Tibial nerve (tissue), 4 donors: Measurements from ENCODE around the gene PPEF1. TPM values are rescaled to one million over a fixed set of nuclear protein-coding genes. Genes with fewer than 3 reads are reported as not detected.

ENCODE experiments used
- DNase-seq, 2 donors: peaks; one replicate each; pipeline ENCODE4 v3.0.0-alpha.2; 2019; ENCODE audit warnings: low spot score in 2 of 2
- H3K27ac ChIP-seq, 4 donors: fragments of 200-600 bp; sonication (generic) in 3 of 4; one replicate each; pipeline ENCODE4 v1.5.1; 2017 to 2019; ENCODE audit warnings: mild to moderate bottlenecking in 1 of 4
- H3K27me3 ChIP-seq, 2 donors: fragments of 200-600 bp; sonication (generic) in 1 of 2; one replicate each; pipeline versions ENCODE4 v1.5.1 to v1.6.0; 2017 to 2019
- H3K36me3 ChIP-seq, 3 donors: fragments of 200-600 bp; sonication (generic); one replicate each; pipeline ENCODE4 v1.5.1; 2018 to 2019
- H3K4me1 ChIP-seq, 4 donors: fragments of 200-600 bp; sonication (generic) in 3 of 4; one replicate each; pipeline ENCODE4 v1.5.1; 2017 to 2019
- H3K4me3 ChIP-seq, 4 donors: fragments of 200-600 bp; sonication (generic) in 3 of 4; one replicate each; pipeline ENCODE4 v1.5.1; 2017 to 2019; ENCODE audit warnings: mild to moderate bottlenecking in 1 of 4, moderate library complexity in 1 of 4
- H3K9me3 ChIP-seq, 4 donors: fragments of 200-600 bp; sonication (generic) in 3 of 4; one replicate each; pipeline ENCODE4 v1.5.1; 2017 to 2019
- EP300 ChIP-seq, 2 donors: sonication (generic); formaldehyde crosslinking; IDR thresholded peaks; one replicate each; pipeline ENCODE4 v1.6.1; 2017; ENCODE audit warnings: antibody characterized with exemption in 2 of 2, mild to moderate bottlenecking in 1 of 2
- POLR2A ChIP-seq, 2 donors: fragments of 450-650 bp; IDR thresholded peaks; one replicate each; pipeline ENCODE4 v1.6.1; 2017; ENCODE audit warnings: antibody characterized with exemption in 2 of 2, mild to moderate bottlenecking in 2 of 2, moderate library complexity in 2 of 2
- WGBS, 2 donors: methylation state at CpG; one replicate each; pipeline ENCODE4 v1.1.5; 2018; 5-methylcytosine and 5-hydroxymethylcytosine counted together
- total RNA-seq, 4 donors: library from RNA; depleted of rRNA; stranded (reverse); fragments of >200 nt; gene quantifications; one replicate each; pipeline ENCODE4 v1.1.0, GENCODE V29; 2016
- TF ChIP-seq, protein P1 (sequence below), 5 experiments: fragments of 200-600 bp in 3 of 5; fragments of 450-650 bp in 2 of 5; sonication (generic) in 3 of 5; IDR thresholded peaks; one replicate each; pipeline ENCODE4 v1.5.1; 2016 to 2019; ENCODE audit warnings: antibody characterized with exemption in 5 of 5, mild to moderate bottlenecking in 3 of 5, moderate library complexity in 2 of 5

PPEF1 gene
- total RNA-seq, 4 donors from 2014 or later = 0.22 TPM; not detected in 3

DNA sequence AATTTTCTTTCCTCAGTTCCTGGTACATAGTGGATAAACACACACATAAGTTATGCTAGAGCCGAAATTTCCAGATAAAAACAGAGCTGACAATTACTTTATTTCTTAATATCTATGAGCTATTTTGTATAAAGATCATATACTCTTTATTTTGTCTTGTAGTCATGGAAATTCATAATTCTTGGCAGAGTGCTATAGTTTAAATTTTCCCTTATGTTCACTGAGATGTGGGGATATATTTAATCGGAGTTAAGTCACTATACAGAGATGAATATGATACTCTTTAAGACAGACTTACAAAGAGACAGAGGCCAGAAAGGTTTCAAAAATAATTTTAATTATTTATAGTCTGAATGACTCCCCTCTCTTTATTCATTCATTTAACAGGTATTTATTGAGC is 89.7 kb downstream of the PPEF1 start:
- H3K4me3 ChIP-seq = no peak overlapping the region
- H3K27me3 ChIP-seq = no peaks in the 10 kb centered on the region
- no peak for DNase-seq
- 65 to 76% methylated on average over 2 of the region's 2 CpGs for WGBS, 2 donors
- TF ChIP-seq, protein P1, sequence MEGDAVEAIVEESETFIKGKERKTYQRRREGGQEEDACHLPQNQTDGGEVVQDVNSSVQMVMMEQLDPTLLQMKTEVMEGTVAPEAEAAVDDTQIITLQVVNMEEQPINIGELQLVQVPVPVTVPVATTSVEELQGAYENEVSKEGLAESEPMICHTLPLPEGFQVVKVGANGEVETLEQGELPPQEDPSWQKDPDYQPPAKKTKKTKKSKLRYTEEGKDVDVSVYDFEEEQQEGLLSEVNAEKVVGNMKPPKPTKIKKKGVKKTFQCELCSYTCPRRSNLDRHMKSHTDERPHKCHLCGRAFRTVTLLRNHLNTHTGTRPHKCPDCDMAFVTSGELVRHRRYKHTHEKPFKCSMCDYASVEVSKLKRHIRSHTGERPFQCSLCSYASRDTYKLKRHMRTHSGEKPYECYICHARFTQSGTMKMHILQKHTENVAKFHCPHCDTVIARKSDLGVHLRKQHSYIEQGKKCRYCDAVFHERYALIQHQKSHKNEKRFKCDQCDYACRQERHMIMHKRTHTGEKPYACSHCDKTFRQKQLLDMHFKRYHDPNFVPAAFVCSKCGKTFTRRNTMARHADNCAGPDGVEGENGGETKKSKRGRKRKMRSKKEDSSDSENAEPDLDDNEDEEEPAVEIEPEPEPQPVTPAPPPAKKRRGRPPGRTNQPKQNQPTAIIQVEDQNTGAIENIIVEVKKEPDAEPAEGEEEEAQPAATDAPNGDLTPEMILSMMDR (IDR thresholded peaks at IDR 0.05) = no peak
- TF ChIP-seq POLR2A (IDR thresholded peaks at IDR 0.05) (no peak), EP300 (IDR thresholded peaks at IDR 0.05) (no peak)
- no peaks in the 10 kb centered on the region for H3K4me1 ChIP-seq
- no peak overlapping the region for H3K27ac ChIP-seq
- H3K9me3 ChIP-seq = no peaks in the 10 kb centered on the region
- no peaks in the 10 kb centered on the region for H3K36me3 ChIP-seq

DNA sequence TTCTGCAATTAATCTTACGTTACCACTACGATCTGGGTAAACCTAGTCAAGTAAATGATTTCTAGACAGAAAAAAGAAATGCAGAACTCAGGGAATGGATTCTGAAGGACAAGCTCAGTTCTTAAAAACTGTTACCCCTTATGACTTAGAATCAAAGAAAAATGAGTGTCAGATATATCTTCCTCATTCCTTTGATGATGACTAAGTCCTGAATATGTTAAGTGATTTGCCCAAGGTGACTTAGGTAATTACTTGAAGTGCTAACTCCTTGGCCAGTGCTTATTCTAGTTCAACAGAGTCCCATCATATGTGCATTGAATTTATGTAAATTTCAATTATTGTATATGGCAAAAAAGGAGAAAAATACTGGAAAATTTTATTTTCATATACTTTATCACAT is 92.5 kb downstream of the PPEF1 start:
- DNase-seq = no peak

GRCh38 chrX:18809641-18810040 is 102.2 kb downstream of the PPEF1 start:
- TF ChIP-seq, protein P1 (IDR thresholded peaks at IDR 0.05) = no peak
- TF ChIP-seq EP300 (IDR thresholded peaks at IDR 0.05) (no peak), POLR2A (IDR thresholded peaks at IDR 0.05) (no peak)
- DNase-seq = no peak
- H3K4me3 ChIP-seq = no peak overlapping the region
- H3K27me3 ChIP-seq = no peaks in the 10 kb centered on the region
- no peaks in the 10 kb centered on the region for H3K9me3 ChIP-seq
- H3K4me1 ChIP-seq = no peaks in the 10 kb centered on the region
- H3K27ac ChIP-seq = no peak overlapping the region
- H3K36me3 ChIP-seq = no peaks in the 10 kb centered on the region

More for the DNA sequence above, 92.5 kb downstream of the PPEF1 start:
- Histone ChIP-seq H3K9me3 (no peaks in the 10 kb centered on the region), H3K36me3 (no peaks in the 10 kb centered on the region), H3K4me1 (no peaks in the 10 kb centered on the region), H3K27me3 (no peaks in the 10 kb centered on the region), H3K27ac (no peak overlapping the region), H3K4me3 (no peak overlapping the region)
- TF ChIP-seq, protein P1 (IDR thresholded peaks at IDR 0.05) = no peak
- TF ChIP-seq EP300 (IDR thresholded peaks at IDR 0.05) (no peak), POLR2A (IDR thresholded peaks at IDR 0.05) (no peak)
- 25 to 58% methylated on average over 2 of the region's 2 CpGs for WGBS, 2 donors

DNA sequence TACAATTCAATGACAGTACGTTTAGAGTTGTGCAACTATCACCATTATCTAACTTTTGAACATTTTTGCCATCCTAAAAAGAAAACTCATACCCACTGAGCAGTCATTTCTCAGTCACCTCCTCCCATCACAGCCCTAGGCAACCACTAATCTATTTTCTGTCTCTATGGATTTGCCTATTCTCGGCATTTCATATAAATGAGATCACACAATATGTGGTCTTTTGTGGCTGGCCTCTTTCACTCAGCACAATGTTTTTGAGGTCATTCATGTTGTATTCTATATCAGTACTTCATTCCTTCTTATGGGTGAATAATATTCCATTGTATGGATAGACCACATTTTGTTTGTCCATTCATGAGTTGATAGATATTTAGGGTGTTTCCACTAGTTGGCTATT is 103.0 kb downstream of the PPEF1 start:
- Histone ChIP-seq H3K36me3 (no peaks in the 10 kb centered on the region), H3K4me3 (no peak overlapping the region), H3K27ac (no peak overlapping the region), H3K27me3 (no peaks in the 10 kb centered on the region), H3K9me3 (no peaks in the 10 kb centered on the region), H3K4me1 (no peaks in the 10 kb centered on the region)
- WGBS, 2 donors = 38 to 45% methylated on average over 2 of the region's 2 CpGs
- DNase-seq = no peak
- no peak for TF ChIP-seq POLR2A (IDR thresholded peaks at IDR 0.05)
- TF ChIP-seq, protein P1 (IDR thresholded peaks at IDR 0.05) = no peak
- TF ChIP-seq EP300 (IDR thresholded peaks at IDR 0.05) = no peak

- WGBS, 2 donors = 33 to 52% methylated on average over 2 of the region's 2 CpGs
- H3K27ac ChIP-seq = peak overlapping the region in 2 of 4 donors; percentile 29 to 30
- H3K9me3 ChIP-seq = no peaks in the 10 kb centered on the region
- TF ChIP-seq EP300 (IDR thresholded peaks at IDR 0.05) (no peak), POLR2A (IDR thresholded peaks at IDR 0.05) (no peak)
- TF ChIP-seq, protein P1 (IDR thresholded peaks at IDR 0.05) = no peak
- H3K36me3 ChIP-seq = no peaks in the 10 kb centered on the region
- DNase-seq = no peak
- no peaks in the 10 kb centered on the region for H3K4me1 ChIP-seq
- H3K4me3 ChIP-seq = no peak overlapping the region
- H3K27me3 ChIP-seq = no peaks in the 10 kb centered on the region
Observed at GRCh38 chrX:18825375-18825774, 117.9 kb downstream of the PPEF1 start.
